Mononuclear cell (primary cell): ENCODE measurements around the gene LRRC74A. TPM values are rescaled to one million over a fixed set of nuclear protein-coding genes. Genes with fewer than 3 reads are reported as not detected.
A peak's percentile ranks its signal among the peaks of the same experiment; 100 is the strongest.

Source experiments
- H3K27me3 ChIP-seq: 2 replicates; pipeline ENCODE4 v1.6.0; 2011; ENCODE audit warnings: low read length, control low read depth; ENCODE audit not compliant: insufficient read depth
- H3K4me1 ChIP-seq: 2 replicates; pipeline ENCODE4 v1.5.1; 2011; ENCODE audit warnings: mild to moderate bottlenecking, low read length, control low read depth; ENCODE audit not compliant: insufficient read depth
- H3K4me3 ChIP-seq: 2 replicates; pipeline ENCODE4 v1.5.1; 2011; ENCODE audit warnings: mild to moderate bottlenecking, low read length, moderate library complexity
- H3K9me3 ChIP-seq: 2 replicates; pipeline ENCODE4 v1.5.1; 2011; ENCODE audit warnings: low read depth, mild to moderate bottlenecking, control low read depth, low read length
- total RNA-seq: library from RNA; depleted of rRNA; stranded (reverse); fragments of >200 nt; gene quantifications from one replicate; pipeline ENCODE4 v1.2.3, GENCODE V29; 2012

The LRRC74A gene
- total RNA-seq, 1 donor, result not detected

GRCh38 chr14:76786601-76787000 is 39.6 kb upstream of the LRRC74A start:
- peaks cover 24% of the 10 kb centered on the region for H3K4me1 ChIP-seq
- no peaks in the 10 kb centered on the region for H3K9me3 ChIP-seq
- H3K4me3 ChIP-seq, result no peak overlapping the region
- H3K27me3 ChIP-seq, result no peaks in the 10 kb centered on the region

DNA sequence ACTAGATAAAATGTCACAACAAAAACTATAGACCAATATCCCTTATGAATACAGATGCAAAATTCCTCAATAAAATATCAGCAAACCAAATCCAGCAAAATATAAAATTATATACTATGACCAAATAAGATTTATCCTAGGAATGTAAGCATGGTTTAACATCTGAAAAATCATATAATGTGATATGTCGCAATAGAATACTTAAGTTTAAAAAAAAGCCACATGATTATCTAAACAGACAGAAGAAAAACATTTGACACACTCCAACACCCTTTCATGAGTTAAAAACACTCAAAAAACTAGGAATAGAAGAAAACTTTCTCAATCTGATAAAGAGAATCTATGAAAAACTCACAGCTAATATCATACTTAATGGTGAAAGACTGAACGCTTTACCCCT is 33.8 kb upstream of the LRRC74A start:
- Histone ChIP-seq H3K4me3 (no peak overlapping the region), H3K27me3 (no peaks in the 10 kb centered on the region), H3K4me1 (no peaks in the 10 kb centered on the region), H3K9me3 (no peaks in the 10 kb centered on the region)

GRCh38 chr14:76793324-76793723 is 32.9 kb upstream of the LRRC74A start:
- Histone ChIP-seq H3K9me3 (no peaks in the 10 kb centered on the region), H3K4me3 (no peak overlapping the region), H3K27me3 (no peaks in the 10 kb centered on the region), H3K4me1 (no peaks in the 10 kb centered on the region)

DNA sequence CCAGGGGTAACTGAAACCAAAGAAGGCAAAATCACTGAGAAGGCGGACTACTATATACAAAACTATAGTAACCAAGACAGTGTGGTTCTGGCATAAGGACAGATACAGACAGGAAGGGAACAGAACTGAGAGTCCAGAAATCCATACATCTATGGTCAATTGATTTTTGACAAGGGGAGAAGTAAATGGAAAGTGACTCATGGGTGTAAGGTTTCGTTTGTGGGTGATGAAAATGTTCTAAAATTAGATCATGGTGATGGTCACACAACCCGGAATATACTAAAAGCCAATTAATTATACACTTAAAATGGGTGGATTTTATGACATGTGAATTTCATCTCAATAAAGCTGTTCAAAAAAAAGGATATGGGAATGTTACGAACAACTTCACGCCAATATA is 32.3 kb upstream of the LRRC74A start:
- no peak overlapping the region for H3K4me3 ChIP-seq
- H3K9me3 ChIP-seq, result no peaks in the 10 kb centered on the region
- no peaks in the 10 kb centered on the region for H3K4me1 ChIP-seq
- H3K27me3 ChIP-seq, result no peaks in the 10 kb centered on the region

DNA sequence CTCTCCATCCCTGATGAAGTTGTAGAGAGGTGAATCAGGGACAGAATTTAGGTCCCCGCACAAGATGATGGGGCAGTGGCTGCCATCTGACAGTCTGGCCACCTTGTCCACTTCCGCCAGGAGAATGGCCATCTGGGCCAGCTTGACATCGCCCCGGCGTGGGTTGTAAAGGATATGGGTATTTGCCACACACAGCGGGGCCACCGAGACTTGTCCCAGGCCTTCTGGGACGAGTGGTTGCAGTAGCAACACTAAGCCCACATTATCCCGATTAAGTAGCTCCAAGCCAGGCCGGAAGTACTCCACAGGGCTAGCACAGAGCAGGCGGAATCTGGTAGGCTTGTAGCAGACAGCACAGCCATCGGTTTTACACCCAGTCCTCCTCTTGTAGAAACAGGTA is 19.8 kb upstream of the LRRC74A start:
- no peaks in the 10 kb centered on the region for H3K9me3 ChIP-seq
- H3K4me1 ChIP-seq, result peaks cover 13% of the 10 kb centered on the region
- H3K27me3 ChIP-seq, result no peaks in the 10 kb centered on the region
- no peak overlapping the region for H3K4me3 ChIP-seq

DNA sequence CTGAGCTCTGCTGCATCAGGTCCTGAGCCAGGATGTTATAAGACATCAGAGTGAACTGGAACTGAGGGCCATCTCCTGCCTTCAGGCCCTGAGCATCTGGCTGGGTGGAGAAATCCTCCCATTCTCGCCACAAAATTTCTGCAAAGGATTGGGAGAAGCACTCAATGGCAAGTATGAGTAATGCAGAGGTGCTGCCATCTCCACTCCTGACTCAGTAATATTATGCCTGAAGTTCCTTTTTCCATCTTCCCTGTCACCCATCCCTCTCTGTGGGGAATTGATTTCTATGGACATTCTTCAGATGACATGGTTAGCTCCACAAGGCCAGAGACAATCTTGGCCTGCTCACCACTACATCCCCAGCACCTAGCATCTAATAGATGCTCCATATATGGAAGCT is 18.2 kb upstream of the LRRC74A start:
- Histone ChIP-seq H3K4me1 (peaks cover 24% of the 10 kb centered on the region), H3K4me3 (no peak overlapping the region), H3K27me3 (no peaks in the 10 kb centered on the region), H3K9me3 (no peaks in the 10 kb centered on the region)

- peaks cover 25% of the 10 kb centered on the region for H3K4me1 ChIP-seq
- no peak overlapping the region for H3K4me3 ChIP-seq
- no peaks in the 10 kb centered on the region for H3K27me3 ChIP-seq
Measured at GRCh38 chr14:76808990-76809389, 17.2 kb upstream of the LRRC74A start.

GRCh38 chr14:76810525-76810924 is 15.7 kb upstream of the LRRC74A start:
- Histone ChIP-seq H3K4me3 (no peak overlapping the region), H3K4me1 (peaks cover 25% of the 10 kb centered on the region), H3K9me3 (no peaks in the 10 kb centered on the region), H3K27me3 (no peaks in the 10 kb centered on the region)

More at GRCh38 chr14:76808990-76809389, 17.2 kb upstream of the LRRC74A start:
- no peaks in the 10 kb centered on the region for H3K9me3 ChIP-seq

GRCh38 chr14:76810953-76811400 is 15.2 kb upstream of the LRRC74A start:
- Histone ChIP-seq H3K27me3 (no peaks in the 10 kb centered on the region), H3K4me3 (no peak overlapping the region), H3K4me1 (peaks cover 25% of the 10 kb centered on the region), H3K9me3 (no peaks in the 10 kb centered on the region)

- Histone ChIP-seq H3K27me3 (no peaks in the 10 kb centered on the region), H3K9me3 (no peaks in the 10 kb centered on the region), H3K4me1 (peaks cover 25% of the 10 kb centered on the region), H3K4me3 (peak overlapping the region; percentile 69)
Measured at GRCh38 chr14:76811561-76811960, 14.6 kb upstream of the LRRC74A start.

GRCh38 chr14:76812093-76812421 is 14.2 kb upstream of the LRRC74A start:
- Histone ChIP-seq H3K4me3 (peak overlapping the region; percentile 69), H3K9me3 (no peaks in the 10 kb centered on the region), H3K27me3 (no peaks in the 10 kb centered on the region), H3K4me1 (peaks cover 25% of the 10 kb centered on the region)

DNA sequence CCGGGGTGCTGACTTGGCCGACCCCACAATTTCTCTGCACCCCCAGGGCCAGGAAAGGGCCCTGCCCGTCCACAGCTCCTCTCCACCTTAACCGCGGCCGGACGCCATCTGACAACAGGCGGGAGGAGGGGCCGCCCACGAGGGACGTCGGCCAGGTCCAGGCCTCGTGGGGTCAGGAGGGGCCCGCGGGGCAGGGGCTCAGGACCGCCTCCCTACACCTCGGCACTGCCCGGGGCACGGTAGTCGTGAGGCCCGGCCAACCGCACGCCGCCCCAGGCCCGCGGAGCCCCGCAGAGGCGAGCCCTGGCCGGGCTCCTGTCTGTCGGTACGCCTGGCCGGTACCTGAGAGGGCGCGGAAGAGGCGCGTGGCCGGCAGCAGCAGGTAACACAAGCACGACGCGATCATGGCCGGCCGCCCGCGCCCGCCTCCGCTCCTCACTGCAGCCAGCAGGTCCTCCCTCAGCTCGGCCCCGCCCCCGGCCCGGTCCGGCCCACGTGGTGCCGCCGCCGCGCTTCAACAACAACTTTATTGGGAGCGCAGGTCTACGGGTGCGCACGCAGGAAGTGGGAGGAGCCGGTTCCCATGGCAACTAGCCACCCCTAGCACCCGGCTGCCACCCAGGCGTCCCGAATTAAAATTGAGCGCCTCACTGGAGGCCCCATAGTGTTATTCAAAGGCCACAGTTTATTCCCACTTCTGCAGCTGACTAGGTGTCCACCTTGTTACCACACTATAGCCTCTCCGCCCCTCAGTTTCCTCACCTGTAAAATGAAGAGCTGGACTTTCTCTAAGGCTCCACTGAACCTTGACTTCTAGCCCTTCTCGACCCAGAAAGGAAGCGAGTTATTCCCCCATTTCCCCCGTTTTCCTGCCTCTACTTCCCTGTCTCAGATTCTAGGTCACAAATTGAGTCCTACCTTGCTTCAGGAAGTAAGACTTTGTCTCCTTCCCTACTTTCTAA is 13.5 kb upstream of the LRRC74A start, which contains the start of gene ANGEL1:
ANGEL1 (minus strand) TSS at position 461 of the 962 bp plus-strand sequence; CDS start at position 406, 55 bp downstream.
- H3K9me3 ChIP-seq, result no peaks in the 10 kb centered on the region
- H3K4me1 ChIP-seq, result peaks cover 25% of the 10 kb centered on the region
- H3K27me3 ChIP-seq, result peaks cover 3% of the 10 kb centered on the region
- peak within 1 kb of the TSS; percentile 69 for H3K4me3 ChIP-seq

DNA sequence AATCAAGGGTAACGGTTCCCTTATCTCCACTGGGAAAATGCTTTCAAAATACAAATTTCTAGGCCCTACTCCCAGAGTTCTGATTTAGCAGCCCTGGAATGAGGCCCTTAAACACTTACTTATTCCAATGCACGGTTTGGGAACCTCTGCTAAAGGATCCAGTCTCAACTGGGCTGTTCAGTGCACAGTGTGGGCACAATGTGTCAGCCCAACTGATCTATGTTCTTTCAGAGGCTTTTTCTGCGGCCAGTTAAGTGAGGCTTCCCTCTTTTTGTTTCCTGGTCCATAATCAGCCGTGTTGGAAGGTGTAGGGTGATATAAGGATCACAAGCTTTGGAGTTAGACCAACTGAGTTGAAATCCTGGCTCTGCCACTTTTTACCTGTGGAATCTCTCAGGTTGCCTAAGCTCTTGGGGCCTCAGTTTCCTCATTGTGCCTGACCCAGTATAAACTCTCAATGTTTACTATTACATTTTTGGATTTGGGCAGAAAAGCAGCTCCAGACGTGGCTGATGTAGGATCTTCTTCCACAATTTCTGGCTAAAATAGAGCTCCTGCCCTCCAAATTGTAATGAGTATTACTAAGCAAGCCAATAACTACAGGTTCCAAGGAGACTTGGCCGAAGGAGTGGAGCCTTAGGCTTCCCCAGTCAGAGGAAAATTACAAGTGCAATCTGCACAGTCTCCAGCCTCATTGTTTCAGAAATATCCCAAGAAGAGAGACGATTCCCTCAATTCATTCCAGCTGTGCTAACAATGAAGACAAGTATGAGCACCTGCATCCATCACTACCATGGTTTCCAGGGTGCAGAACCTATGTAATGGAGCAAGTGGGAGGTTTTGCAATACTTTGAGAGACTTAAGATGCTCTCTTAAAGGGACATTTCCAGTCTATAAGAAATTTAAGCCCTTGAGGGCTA is 11.2 kb upstream of the LRRC74A start:
- peaks cover 10% of the 10 kb centered on the region for H3K27me3 ChIP-seq
- no peaks in the 10 kb centered on the region for H3K9me3 ChIP-seq
- H3K4me3 ChIP-seq, result no peak overlapping the region

GRCh38 chr14:76820700-76821099 is 5.5 kb upstream of the LRRC74A start:
- H3K4me3 ChIP-seq, result no peak overlapping the region
- peaks cover 10% of the 10 kb centered on the region for H3K27me3 ChIP-seq
- H3K4me1 ChIP-seq, result no peaks in the 10 kb centered on the region
- no peaks in the 10 kb centered on the region for H3K9me3 ChIP-seq

More for the DNA sequence above, 11.2 kb upstream of the LRRC74A start:
- peaks cover 25% of the 10 kb centered on the region for H3K4me1 ChIP-seq

DNA sequence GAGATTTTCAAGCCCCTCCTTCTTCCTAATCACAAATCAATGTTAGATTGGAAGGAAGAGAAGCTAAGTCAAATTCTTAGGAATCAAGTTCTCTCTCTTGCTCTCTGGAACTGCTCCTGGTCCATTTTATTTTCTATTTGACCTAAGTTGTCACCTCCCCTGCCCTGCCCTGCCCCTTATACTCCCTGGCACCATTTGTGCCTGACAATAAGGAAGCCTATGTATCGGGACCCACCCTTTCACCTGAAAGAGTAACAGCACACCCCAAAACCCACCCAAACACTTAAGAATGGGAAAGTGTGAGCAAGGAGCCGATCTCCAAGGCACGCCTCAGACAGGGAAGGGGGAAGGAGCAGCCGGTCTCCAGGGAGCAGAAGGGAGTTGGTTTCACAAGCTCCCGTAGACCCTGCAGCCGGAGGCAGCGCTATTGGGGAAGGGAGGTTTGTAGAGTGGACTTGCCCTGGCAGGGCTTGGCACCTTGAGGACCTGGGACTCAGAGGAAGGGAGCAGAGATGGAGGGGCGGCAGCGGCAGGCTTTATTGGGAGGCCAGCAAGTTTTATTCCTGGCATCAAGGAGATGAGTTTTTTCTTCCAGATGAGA is 1.6 kb downstream of the LRRC74A start:
- H3K27me3 ChIP-seq, result no peaks in the 10 kb centered on the region

More for the DNA sequence above, 1.6 kb downstream of the LRRC74A start:
- Histone ChIP-seq H3K4me1 (peaks cover 12% of the 10 kb centered on the region), H3K9me3 (no peaks in the 10 kb centered on the region), H3K4me3 (no peak overlapping the region)
